HEK293T (cell line): Measurements from ENCODE around the gene GALNT7.

Source experiments
- CTCF ChIA-PET: fragments of 350-600 bp; formaldehyde crosslinking; extraction: SDS; loops from one replicate; lab custom pipeline; 2021; ENCODE audit warnings: antibody characterized with exemption, inconsistent platforms; lab: Yijun Ruan, JAX
- POLR2A ChIA-PET: fragments of 350-600 bp; formaldehyde crosslinking; extraction: SDS; loops from one replicate; lab custom pipeline; 2020; ENCODE audit warnings: antibody characterized with exemption, inconsistent platforms; lab: Yijun Ruan, JAX
- DNase-seq: peaks from one replicate; pipeline ENCODE4 v3.0.0; 2012; ENCODE audit warnings: mixed read lengths; ENCODE audit errors: extremely low spot score
- ARNT ChIP-seq: fragments of 450-650 bp; IDR thresholded peaks from 2 replicates; pipeline ENCODE4 v1.6.1; 2017; ENCODE audit warnings: mild to moderate bottlenecking
- BHLHE40 ChIP-seq: fragments of 450-650 bp; IDR thresholded peaks from 2 replicates; pipeline ENCODE4 v1.6.1; 2016; ENCODE audit warnings: mild to moderate bottlenecking, moderate library complexity, borderline replicate concordance
- CTBP1 ChIP-seq: fragments of 450-650 bp; IDR thresholded peaks from 2 replicates; pipeline ENCODE4 v1.6.1; 2016; ENCODE audit warnings: borderline replicate concordance
- ELF4 ChIP-seq: fragments of 450-650 bp; IDR thresholded peaks from 2 replicates; pipeline ENCODE4 v1.6.1; 2017; ENCODE audit warnings: antibody characterized with exemption
- FOXA1 ChIP-seq: fragments of 450-650 bp; IDR thresholded peaks from 2 replicates; pipeline ENCODE4 v1.6.1; 2016; ENCODE audit warnings: mild to moderate bottlenecking
- FOXK2 ChIP-seq: fragments of 450-650 bp; IDR thresholded peaks from 2 replicates; pipeline ENCODE4 v1.6.1; 2016; ENCODE audit warnings: mild to moderate bottlenecking
- FOXM1 ChIP-seq: fragments of 450-650 bp; IDR thresholded peaks from 2 replicates; pipeline ENCODE4 v1.6.1; 2017; ENCODE audit warnings: mild to moderate bottlenecking, borderline replicate concordance
- HDGF ChIP-seq: fragments of 450-650 bp; IDR thresholded peaks from 2 replicates; pipeline ENCODE4 v1.6.1; 2017; ENCODE audit warnings: antibody characterized with exemption, borderline replicate concordance
- L3MBTL2 ChIP-seq: fragments of 450-650 bp; conservative IDR thresholded peaks from 2 replicates; pipeline ENCODE4 v1.6.1; 2016; ENCODE audit warnings: mild to moderate bottlenecking
- LEF1 ChIP-seq: fragments of 450-650 bp; IDR thresholded peaks from 2 replicates; pipeline ENCODE4 v1.6.1; 2017; ENCODE audit warnings: mild to moderate bottlenecking, borderline replicate concordance
- NFRKB ChIP-seq: fragments of 450-650 bp; IDR thresholded peaks from 2 replicates; pipeline ENCODE4 v1.6.1; 2016; ENCODE audit warnings: mild to moderate bottlenecking, moderate library complexity
- SP1 ChIP-seq: fragments of 450-650 bp; IDR thresholded peaks from 2 replicates; pipeline ENCODE4 v1.6.1; 2017
- SUZ12 ChIP-seq: fragments of 450-650 bp; IDR thresholded peaks from 2 replicates; pipeline ENCODE4 v1.6.1; 2016; ENCODE audit warnings: mild to moderate bottlenecking
- TARDBP ChIP-seq: fragments of 450-650 bp; IDR thresholded peaks from 2 replicates; pipeline ENCODE4 v1.6.1; 2016
- ZNF384 ChIP-seq: fragments of 450-650 bp; IDR thresholded peaks from 2 replicates; pipeline ENCODE4 v1.6.1; 2016
- TF ChIP-seq, protein P1 (sequence below): fragments of 450-650 bp; IDR thresholded peaks from 2 replicates; pipeline ENCODE4 v1.6.1; 2016

GALNT7 gene

DNA sequence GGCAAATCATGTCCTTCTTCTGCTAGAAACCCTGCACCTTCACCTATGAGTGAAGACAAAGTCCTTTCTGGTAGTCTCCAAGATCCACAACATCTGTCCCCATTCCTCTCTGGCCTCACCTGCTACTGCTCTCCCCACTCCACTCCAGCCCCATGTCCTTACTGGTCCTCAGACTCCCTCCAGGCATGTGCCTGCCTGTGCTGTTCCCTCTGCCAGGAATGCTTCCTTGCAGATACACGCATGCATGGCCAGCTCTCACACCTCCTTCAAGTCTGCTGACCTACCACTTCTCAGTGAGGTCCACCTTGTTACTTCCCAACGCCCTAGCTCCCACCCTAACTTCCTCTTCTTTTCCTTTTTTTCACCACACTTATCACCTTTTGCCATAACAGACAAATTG, 147.4 kb downstream of the GALNT7 start:
- ChIA-PET POLR2A (interaction anchor here (1.5 to 1.7 kb wide), 2 partner anchors 14 to 19 kb away, joined by 3 to 6 read pairs; partner anchors contain the start of gene HMGB2), CTCF (interaction anchor here (0.6 to 1.4 kb wide), 2 partner anchors 14 to 972 kb away, joined by 3 to 4 read pairs; no protein-coding TSS in a partner anchor)
- no peak for TF ChIP-seq CTBP1
- TF ChIP-seq LEF1 = no peak
- no peak for TF ChIP-seq TARDBP
- TF ChIP-seq SP1 = no peak
- no peak for TF ChIP-seq BHLHE40
- TF ChIP-seq NFRKB = no peak
- TF ChIP-seq FOXK2 = no peak
- no peak for TF ChIP-seq ZNF384
- TF ChIP-seq ARNT = no peak
- TF ChIP-seq ELF4 = no peak
- no peak for TF ChIP-seq HDGF
- TF ChIP-seq, protein P1, sequence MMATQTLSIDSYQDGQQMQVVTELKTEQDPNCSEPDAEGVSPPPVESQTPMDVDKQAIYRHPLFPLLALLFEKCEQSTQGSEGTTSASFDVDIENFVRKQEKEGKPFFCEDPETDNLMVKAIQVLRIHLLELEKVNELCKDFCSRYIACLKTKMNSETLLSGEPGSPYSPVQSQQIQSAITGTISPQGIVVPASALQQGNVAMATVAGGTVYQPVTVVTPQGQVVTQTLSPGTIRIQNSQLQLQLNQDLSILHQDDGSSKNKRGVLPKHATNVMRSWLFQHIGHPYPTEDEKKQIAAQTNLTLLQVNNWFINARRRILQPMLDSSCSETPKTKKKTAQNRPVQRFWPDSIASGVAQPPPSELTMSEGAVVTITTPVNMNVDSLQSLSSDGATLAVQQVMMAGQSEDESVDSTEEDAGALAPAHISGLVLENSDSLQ = no peak
- no peak for TF ChIP-seq FOXM1
- TF ChIP-seq FOXA1 = no peak
- no peak for TF ChIP-seq L3MBTL2
- no peak for TF ChIP-seq SUZ12
- DNase-seq = no peak

DNA sequence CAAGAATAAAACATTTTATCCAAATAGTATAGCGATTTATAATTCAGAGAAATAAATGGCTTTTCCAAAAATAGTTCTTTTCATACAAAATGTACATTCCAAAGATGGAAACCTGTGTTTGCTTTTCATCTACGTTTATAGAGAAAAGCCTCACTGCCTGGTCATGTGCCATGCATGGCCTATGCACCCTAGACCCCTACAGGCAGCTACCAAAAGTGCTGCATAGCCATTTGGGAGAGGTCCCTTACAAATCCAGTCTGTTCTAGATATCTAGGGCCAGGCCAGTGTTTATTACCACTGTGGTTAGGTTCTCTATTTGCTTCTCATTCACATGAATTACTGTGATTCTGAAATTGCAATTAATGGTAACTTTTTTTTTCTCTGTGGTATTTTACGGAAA, 148.4 kb downstream of the GALNT7 start:
- CTCF ChIA-PET = interaction anchor here (1.4 kb wide), 1 partner anchor 15 kb away, joined by 4 read pairs; no protein-coding TSS in a partner anchor
- DNase-seq = peak; percentile 40
- POLR2A ChIA-PET = interaction anchor here (1.5 to 1.7 kb wide), 2 partner anchors 15 to 18 kb away, joined by 3 to 6 read pairs; partner anchors contain the start of gene HMGB2

DNA sequence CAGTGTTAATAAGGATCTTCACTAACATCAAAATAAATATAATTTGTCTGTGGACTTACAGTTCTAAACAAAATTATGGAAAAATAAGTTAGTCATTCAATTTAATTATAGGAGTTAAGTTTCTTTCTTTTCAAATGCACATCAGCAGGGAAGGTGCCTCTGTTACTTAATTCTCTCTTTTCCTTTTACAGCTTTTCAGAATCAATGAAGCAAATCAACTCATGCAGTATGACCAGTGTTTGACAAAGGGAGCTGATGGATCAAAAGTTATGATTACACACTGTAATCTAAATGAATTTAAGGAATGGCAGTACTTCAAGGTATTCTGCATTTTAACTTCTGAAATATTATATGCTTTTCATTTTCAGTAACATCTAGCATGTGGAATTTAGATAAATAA, 149.6 kb downstream of the GALNT7 start:
- CTCF ChIA-PET = interaction anchor here (0.7 to 1.9 kb wide), 4 partner anchors 11 to 103 kb away, joined by 3 to 7 read pairs (median 4); no protein-coding TSS in a partner anchor
- TF ChIP-seq SUZ12 (no peak), NFRKB (no peak), ARNT (no peak), TARDBP (no peak), FOXA1 (no peak), BHLHE40 (no peak), L3MBTL2 (no peak), ELF4 (no peak), HDGF (no peak), LEF1 (no peak), FOXK2 (no peak), SP1 (no peak), CTBP1 (no peak), FOXM1 (no peak), ZNF384 (no peak)
- TF ChIP-seq, protein P1 = no peak
- no peak for DNase-seq
- POLR2A ChIA-PET = interaction anchor here (1.3 to 4.4 kb wide), 2 partner anchors 16 to 53 kb away, joined by 3 to 38 read pairs; partner anchors contain the start of genes HMGB2 and SAP30

More for the DNA sequence above, 148.4 kb downstream of the GALNT7 start:
- TF ChIP-seq, protein P1 = no peak
- TF ChIP-seq L3MBTL2 (no peak), ELF4 (no peak), NFRKB (no peak), SUZ12 (no peak), FOXM1 (no peak), ARNT (no peak), ZNF384 (no peak), SP1 (no peak), FOXA1 (no peak), BHLHE40 (no peak), LEF1 (no peak), HDGF (no peak), CTBP1 (no peak)

DNA sequence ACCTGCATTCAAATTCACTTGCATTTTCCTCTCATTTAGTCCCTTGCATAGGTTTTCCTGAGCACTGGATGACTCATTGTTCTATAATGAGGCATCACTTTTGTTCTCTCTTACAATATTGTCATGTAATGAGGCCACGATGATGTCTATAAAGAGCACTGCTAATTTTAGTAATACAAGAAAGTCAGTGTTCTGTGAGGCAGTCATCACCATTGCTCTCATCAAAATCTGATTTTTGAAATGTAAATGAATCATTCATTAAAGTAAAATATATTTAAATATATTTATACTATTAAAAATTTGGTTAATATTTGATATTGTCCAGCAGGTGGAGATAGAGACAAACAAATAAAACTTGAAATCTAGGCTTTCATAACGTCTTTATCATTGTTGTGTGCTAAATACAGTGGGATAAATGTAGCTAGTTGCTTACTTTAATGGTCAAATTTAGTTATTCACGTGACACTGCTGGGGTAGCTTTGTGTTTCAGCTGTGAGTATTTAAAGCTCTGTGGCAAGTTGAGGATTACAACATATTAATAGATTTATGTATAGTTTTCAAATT, 150.1 kb downstream of the GALNT7 start:
- no peak for DNase-seq
- CTCF ChIA-PET = interaction anchor here (0.7 to 1.9 kb wide), 9 partner anchors 12 to 296 kb away, joined by 3 to 9 read pairs (median 4); no protein-coding TSS in a partner anchor
- no peak for TF ChIP-seq TARDBP
- no peak for TF ChIP-seq FOXM1
- TF ChIP-seq ELF4 = no peak
- no peak for TF ChIP-seq FOXK2
- no peak for TF ChIP-seq HDGF
- TF ChIP-seq BHLHE40 = no peak
- TF ChIP-seq SUZ12 = no peak
- no peak for TF ChIP-seq ZNF384
- TF ChIP-seq NFRKB = no peak
- TF ChIP-seq, protein P1 = no peak
- TF ChIP-seq SP1 = no peak
- POLR2A ChIA-PET = interaction anchor here (1.3 to 4.4 kb wide), 3 partner anchors 14 to 52 kb away, joined by 3 to 38 read pairs (median 8); partner anchors contain the start of genes HMGB2 and SAP30
